Psoas muscle (tissue), 8 donors: ENCODE data around the gene ARHGEF7. TPM values are rescaled to one million over a fixed set of nuclear protein-coding genes. Genes with fewer than 3 reads are reported as not detected.

Experiments used
- ATAC-seq, 4 donors: fragments of 200-7000 bp; cut with Tn5 transposase; one replicate each; pipeline ENCODE4 v1.9.1; 2020; ENCODE audit warnings: moderate library complexity in 3 of 4, mild to moderate bottlenecking in 2 of 4
- DNase-seq, 2 donors: peaks; one replicate each; pipeline ENCODE4 v3.0.0-alpha.2; 2020
- H3K27ac ChIP-seq: fragments of 200-600 bp; one replicate; pipeline ENCODE4 v1.8.0; 2022
- H3K27me3 ChIP-seq, 3 donors: fragments of 200-600 bp in 1 of 3; one replicate each; pipeline versions ENCODE4 v1.6.1 to v1.8.0; 2013 to 2022; ENCODE audit warnings: low read length in 2 of 3, mild to moderate bottlenecking in 2 of 3, moderate library complexity in 1 of 3; ENCODE audit not compliant: insufficient read depth in 3 of 3
- H3K36me3 ChIP-seq, 2 donors: fragments of 200-600 bp in 1 of 2; one replicate each; pipeline versions ENCODE4 v1.6.1 to v1.8.0; 2013 to 2022; ENCODE audit warnings: low read depth in 1 of 2, mild to moderate bottlenecking in 1 of 2, moderate library complexity in 1 of 2; ENCODE audit not compliant: insufficient read depth in 1 of 2
- H3K4me1 ChIP-seq: fragments of 200-600 bp; one replicate; pipeline ENCODE4 v1.8.0; 2022
- H3K4me3 ChIP-seq: fragments of 200-600 bp; one replicate; pipeline ENCODE4 v1.8.0; 2022; ENCODE audit warnings: mild to moderate bottlenecking
- H3K9me3 ChIP-seq: fragments of 200-600 bp; one replicate; pipeline ENCODE4 v1.8.0; 2022
- CTCF ChIP-seq: fragments of 200-600 bp; IDR thresholded peaks from one replicate; pipeline ENCODE4 v1.8.0; 2022; ENCODE audit warnings: antibody characterized with exemption
- WGBS, 3 donors: extraction: QIAGEN DNeasy Blood & Tissue Kit; methylation state at CpG; one replicate each; pipeline versions ENCODE4 v1.1.6 to v1.1.7; 2013; 5-methylcytosine and 5-hydroxymethylcytosine counted together
- intact Hi-C, 2 donors: fragments of 100-400 bp; cut with DNase I; formaldehyde crosslinking; loops; one replicate each; pipeline versions ENCODE4 v1.11.0 to v1.14.2; 2022
- polyA plus RNA-seq, 3 donors: library from polyadenylated mRNA; stranded (reverse); fragments of 200-250 nt; gene quantifications; one replicate each; pipeline ENCODE4 v1.2.3, GENCODE V29; 2013
- total RNA-seq, 4 donors: library from RNA; stranded (reverse); fragmentation: NEBNext Ultra II Directional in 2 of 4; extraction: Animal tissue kit (Norgen Biotek cat#: 25700) in 2 of 4; gene quantifications; one replicate each; pipeline versions ENCODE4 v1.2.1 to v1.2.4, GENCODE V29; 2021 to 2023
- donor health status: healthy with polysubstance abuse.
- donor health status: DM: no; HTN: no; CAD: no; lungs with moderate emphysema.
- donor health status: Bipolar disorder and iron deficiency.
- donor health status: healthy.
- donor health status: DM: yes; HTN: yes; CAD: no.
- donor health status: DM: no; HTN: no; CAD: no.
- donor health status: DM: no; HTN: no; CAD: no.
- donor health status: DM: yes; HTN: yes; CAD: no.

The ARHGEF7 gene
- total and polyA plus RNA-seq, 7 donors = 21.6 to 53.6 (median 46.8) TPM

- ATAC-seq (no peak), DNase-seq (no peak)
- intact Hi-C loops = no loop called here
- 87 to 91% (median 88%) methylated on average over 10 of the region's 10 CpGs for WGBS, 3 donors
- Histone ChIP-seq H3K36me3 (peaks cover 4 to 80% of the 10 kb centered on the region in 2 donors), H3K9me3 (no peaks in the 10 kb centered on the region), H3K27ac (no peak overlapping the region), H3K4me1 (peaks cover 28% of the 10 kb centered on the region), H3K27me3 (no peaks in the 10 kb centered on the region), H3K4me3 (no peak overlapping the region)
- TF ChIP-seq CTCF = no peak
Observed at GRCh38 chr13:111275382-111275781, 160.3 kb downstream of the ARHGEF7 start.

- H3K9me3 ChIP-seq = no peaks in the 10 kb centered on the region
- no peak for DNase-seq
- no peak for TF ChIP-seq CTCF
- peaks cover 35% of the 10 kb centered on the region for H3K4me1 ChIP-seq
- no peaks in the 10 kb centered on the region for H3K27me3 ChIP-seq
- no peak overlapping the region for H3K27ac ChIP-seq
- H3K4me3 ChIP-seq = no peak overlapping the region
- intact Hi-C loops = no loop called here
- no peak for ATAC-seq
- peaks cover 4 to 83% of the 10 kb centered on the region in 2 donors for H3K36me3 ChIP-seq
- 89 to 94% (median 93%) methylated on average over 5 of the region's 5 CpGs for WGBS, 3 donors
Observed at GRCh38 chr13:111275995-111276618, 161.0 kb downstream of the ARHGEF7 start.

- Histone ChIP-seq H3K4me1 (peaks cover 54% of the 10 kb centered on the region), H3K9me3 (no peaks in the 10 kb centered on the region), H3K27ac (peak overlapping the region; percentile 88), H3K36me3 (peaks cover 4 to 76% of the 10 kb centered on the region in 2 donors), H3K27me3 (no peaks in the 10 kb centered on the region), H3K4me3 (no peak overlapping the region)
- ATAC-seq = peak; percentile 78 to 85 (median 82)
- TF ChIP-seq CTCF = no peak
- intact Hi-C loops = loop anchor here in 1 of 2 donors (2.0 kb wide), 1 partner anchor 27 kb away; no protein-coding TSS in a partner anchor
- peak in 1 of 2 donors; percentile 69 for DNase-seq
- WGBS, 3 donors = 27 to 55% (median 44%) methylated on average over 10 of the region's 10 CpGs
Observed at GRCh38 chr13:111278258-111278657, 163.1 kb downstream of the ARHGEF7 start.

GRCh38 chr13:111278743-111279652 is 163.9 kb downstream of the ARHGEF7 start:
- Histone ChIP-seq H3K27me3 (no peaks in the 10 kb centered on the region), H3K36me3 (peaks cover 4 to 76% of the 10 kb centered on the region in 2 donors), H3K27ac (peak overlapping the region; percentile 88), H3K4me1 (peaks cover 54% of the 10 kb centered on the region), H3K4me3 (no peak overlapping the region), H3K9me3 (no peaks in the 10 kb centered on the region)
- WGBS, 3 donors = 48 to 64% (median 54%) methylated on average over 17 of the region's 17 CpGs
- no peak for DNase-seq
- intact Hi-C loops = loop anchor here in 1 of 2 donors (2.0 kb wide), 1 partner anchor 28 kb away; no protein-coding TSS in a partner anchor
- TF ChIP-seq CTCF = no peak
- ATAC-seq = peak; percentile 61 to 82 (median 73)
